GM12872 (cell line): Measurements from ENCODE around the gene PROS1.

Source experiments
- CTCF ChIP-seq: IDR thresholded peaks from 3 replicates; pipeline ENCODE4 v1.5.1; 2011; ENCODE audit warnings: low read depth, mild to moderate bottlenecking, low read length, moderate library complexity; ENCODE audit not compliant: insufficient read depth

PROS1 gene

DNA sequence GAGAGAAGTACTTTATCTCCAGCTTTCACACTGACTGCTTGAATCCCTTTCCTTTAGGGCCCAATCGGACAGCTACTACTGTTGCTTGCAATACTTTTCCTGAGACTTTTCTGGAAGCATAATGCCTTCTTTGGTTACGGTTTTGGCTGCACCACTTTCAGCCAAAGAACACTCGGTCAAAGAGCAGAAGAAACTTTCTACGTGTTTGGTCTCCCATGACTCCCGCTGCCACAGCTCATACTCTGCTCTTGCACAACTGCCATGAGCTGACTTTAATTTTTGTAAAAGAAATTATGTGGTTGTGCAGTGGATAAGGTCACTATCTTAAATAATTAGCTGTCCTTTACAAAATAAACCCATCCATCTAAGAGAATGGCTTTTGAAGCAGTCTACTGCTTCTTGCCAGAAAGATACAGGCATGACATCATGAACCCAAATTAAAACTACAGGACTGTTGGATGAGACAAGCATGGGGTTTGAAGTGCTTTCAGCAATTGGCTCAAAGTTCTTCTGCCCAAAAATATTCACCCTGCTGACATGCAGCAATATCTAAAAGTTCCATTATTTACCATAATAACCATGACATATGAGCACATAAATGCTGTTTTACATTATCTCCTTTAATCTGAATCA, 42.0 kb downstream of the PROS1 start:
- no peak for TF ChIP-seq CTCF

DNA sequence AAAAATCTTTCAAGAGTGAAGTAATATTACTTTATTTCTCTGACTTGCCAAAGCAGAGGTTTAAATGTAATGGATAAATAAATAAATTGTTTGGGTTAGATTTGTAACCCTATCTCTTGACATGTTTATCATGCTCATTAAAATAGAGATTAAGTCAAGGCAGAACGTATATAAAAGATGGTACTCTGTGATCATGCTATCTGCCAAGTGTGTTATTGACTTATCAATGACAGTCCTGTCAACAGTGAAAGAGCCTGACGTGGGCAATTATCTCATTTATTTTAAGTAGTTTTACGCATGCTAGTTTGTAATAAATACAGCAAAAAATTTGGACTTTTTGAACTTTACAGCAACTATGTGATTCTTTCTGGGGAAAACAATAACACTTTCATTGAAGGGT, 43.7 kb downstream of the PROS1 start:
- no peak for TF ChIP-seq CTCF

- no peak for TF ChIP-seq CTCF
Measured at GRCh38 chr3:93926789-93927188, 46.9 kb downstream of the PROS1 start.

GRCh38 chr3:93924491-93924890, 49.2 kb downstream of the PROS1 start:
- TF ChIP-seq CTCF: no peak

DNA sequence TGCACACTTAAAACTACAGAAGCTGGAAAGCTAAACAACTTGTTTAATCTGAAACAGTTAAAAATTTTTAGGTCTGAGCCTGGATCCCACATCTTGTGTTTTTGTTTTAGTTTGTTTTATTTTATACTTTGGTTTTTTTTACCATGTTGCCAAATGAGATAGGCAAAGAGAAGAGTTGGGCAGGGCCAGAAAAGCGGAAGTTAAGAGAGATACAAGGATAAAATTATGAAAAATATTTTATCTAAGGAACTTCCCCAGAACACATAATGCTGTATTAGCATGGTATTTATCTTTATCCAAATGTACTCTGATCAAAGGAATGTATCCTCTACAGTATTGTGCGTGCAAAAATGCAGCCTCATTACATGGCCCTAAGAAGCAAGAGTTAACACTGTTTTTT, 50.7 kb downstream of the PROS1 start:
- TF ChIP-seq CTCF: no peak

DNA sequence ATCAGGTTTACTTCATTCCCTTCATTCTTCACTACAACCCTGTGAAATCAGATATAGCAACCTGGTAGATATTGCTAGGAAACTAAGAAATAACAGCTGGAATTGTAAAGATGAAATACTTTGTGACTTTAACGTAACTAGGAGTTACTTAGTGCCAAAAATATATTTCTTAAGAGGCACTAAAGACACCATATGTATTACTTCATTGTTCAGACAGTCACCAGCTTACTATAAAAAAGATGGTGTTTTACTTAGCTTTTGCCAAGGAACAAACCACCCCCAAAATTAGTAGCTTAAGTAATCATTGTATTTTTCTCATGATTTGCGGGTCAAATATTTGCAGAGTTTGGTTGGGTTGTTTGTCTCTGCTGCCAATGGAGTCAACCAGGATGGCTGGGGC, 62.5 kb downstream of the PROS1 start:
- no peak for TF ChIP-seq CTCF

DNA sequence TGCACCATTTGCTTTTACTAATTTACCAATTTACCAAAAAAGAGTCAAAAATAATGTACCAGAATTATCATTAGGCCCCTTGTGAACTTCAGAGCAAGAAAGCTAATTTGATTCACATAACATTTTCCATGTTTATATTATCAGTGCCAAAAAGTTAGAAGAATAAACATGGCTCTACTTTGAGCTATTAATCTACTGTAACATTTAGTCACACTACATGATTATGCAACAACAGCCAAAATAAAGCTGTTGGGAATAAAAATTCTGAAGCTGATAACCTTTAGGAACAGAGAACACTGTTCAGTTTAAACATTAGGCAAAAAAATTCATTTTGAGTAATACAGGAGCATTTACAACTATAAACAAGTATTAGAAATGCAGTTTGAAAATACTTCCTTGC, 63.6 kb downstream of the PROS1 start:
- no peak for TF ChIP-seq CTCF
